HepG2 (cell line): ENCODE data around the gene FAAP20.

Source experiments
- ATRX ChIP-seq: sonication (generic); formaldehyde crosslinking; IDR thresholded peaks from 2 replicates; pipeline ENCODE4 v1.4.0; 2020; ENCODE audit warnings: missing genetic modification reagents, borderline replicate concordance
- CREB1 ChIP-seq, 2 experiments: fragments of 450-650 bp in 1 of 2; IDR thresholded peaks; 2 replicates each; pipeline ENCODE4 v1.6.1; 2016 to 2017; ENCODE audit warnings: control low read depth in 1 of 2, mild to moderate bottlenecking in 1 of 2, missing compliant biosample characterization in 1 of 2, missing genetic modification characterization in 1 of 2
- KLF16 ChIP-seq, 2 experiments: sonication (generic) in 1 of 2; formaldehyde crosslinking in 1 of 2; IDR thresholded peaks; 2 replicates each; pipeline versions ENCODE4 v1.6.1 to v1.8.0; 2016 to 2023; ENCODE audit warnings: missing genetic modification reagents in 2 of 2, missing compliant biosample characterization in 1 of 2
- MTA1 ChIP-seq: sonication (generic); formaldehyde crosslinking; IDR thresholded peaks from 2 replicates; pipeline ENCODE4 v1.4.0; 2020; ENCODE audit warnings: missing genetic modification reagents, mild to moderate bottlenecking, borderline replicate concordance
- NFYB ChIP-seq: sonication (generic); formaldehyde crosslinking; IDR thresholded peaks from 2 replicates; pipeline ENCODE4 v1.4.0; 2020; ENCODE audit warnings: missing genetic modification reagents
- ZBTB8A ChIP-seq: sonication (generic); formaldehyde crosslinking; IDR thresholded peaks from 2 replicates; pipeline ENCODE4 v1.4.0; 2020; ENCODE audit warnings: mild to moderate bottlenecking, low read depth, missing genetic modification reagents, borderline replicate concordance
- ZFX ChIP-seq: sonication (generic); formaldehyde crosslinking; IDR thresholded peaks from 2 replicates; pipeline ENCODE4 v1.4.0; 2020; ENCODE audit warnings: mild to moderate bottlenecking, low read depth, missing genetic modification reagents, moderate library complexity
- ZNF639 ChIP-seq: conservative IDR thresholded peaks from 2 replicates; pipeline ENCODE4 v1.6.1; 2018; ENCODE audit warnings: missing genetic modification reagents
- ZNF766 ChIP-seq: sonication (generic); formaldehyde crosslinking; IDR thresholded peaks from 2 replicates; pipeline ENCODE4 v1.5.0; 2020; ENCODE audit warnings: missing genetic modification reagents, borderline replicate concordance
- TF ChIP-seq, protein P1 (sequence below): sonication (generic); formaldehyde crosslinking; IDR thresholded peaks from 2 replicates; pipeline ENCODE4 v1.4.0; 2020; ENCODE audit warnings: missing genetic modification reagents

DNA sequence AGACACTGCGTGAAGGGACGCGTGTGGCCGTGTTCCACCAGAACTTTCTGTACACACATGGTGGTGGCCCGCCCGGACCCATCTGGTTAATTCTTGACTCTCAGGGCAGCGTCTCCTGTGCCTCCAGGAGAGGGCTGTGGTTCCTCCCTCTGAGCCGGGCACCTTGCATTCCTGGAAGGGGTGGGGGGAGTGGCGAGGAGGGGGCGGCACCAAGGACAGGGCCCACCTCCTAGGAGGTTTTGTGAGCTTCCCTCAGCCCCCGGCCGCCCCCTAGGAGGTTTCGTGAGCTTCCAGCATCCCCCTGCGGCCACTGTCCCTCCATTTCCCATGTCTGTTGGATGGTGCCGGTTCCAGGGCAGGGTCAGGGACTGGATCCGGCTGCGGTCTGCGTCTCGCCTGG is 28.9 kb downstream of the FAAP20 start:
- TF ChIP-seq ZFX (CRISPR knock-in tag) (no peak), NFYB (CRISPR knock-in tag) (no peak), ZNF639 (no peak), MTA1 (CRISPR knock-in tag) (no peak), KLF16 (CRISPR knock-in tag; IDR thresholded peaks at IDR 0.05) (no peak), ZBTB8A (CRISPR knock-in tag) (no peak), ATRX (no peak), ZNF766 (CRISPR knock-in tag) (no peak), CREB1 (IDR thresholded peaks at IDR 0.05) (no peak), CREB1 (CRISPR knock-in tag; IDR thresholded peaks at IDR 0.05) (no peak)
- TF ChIP-seq, protein P1, sequence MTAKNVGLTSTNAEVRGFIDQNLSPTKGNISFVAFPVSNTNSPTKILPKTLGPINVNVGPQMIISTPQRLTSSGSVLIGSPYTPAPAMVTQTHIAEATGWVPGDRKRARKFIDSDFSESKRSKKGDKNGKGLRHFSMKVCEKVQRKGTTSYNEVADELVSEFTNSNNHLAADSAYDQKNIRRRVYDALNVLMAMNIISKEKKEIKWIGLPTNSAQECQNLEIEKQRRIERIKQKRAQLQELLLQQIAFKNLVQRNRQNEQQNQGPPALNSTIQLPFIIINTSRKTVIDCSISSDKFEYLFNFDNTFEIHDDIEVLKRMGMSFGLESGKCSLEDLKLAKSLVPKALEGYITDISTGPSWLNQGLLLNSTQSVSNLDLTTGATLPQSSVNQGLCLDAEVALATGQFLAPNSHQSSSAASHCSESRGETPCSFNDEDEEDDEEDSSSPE (CRISPR knock-in tag) = no peak
